Kidney (tissue), 14 donors: ENCODE data around the gene ADORA2A. TPM values are rescaled to one million over a fixed set of nuclear protein-coding genes. Genes with fewer than 3 reads are reported as not detected.

ENCODE experiments used
- DNase-seq, 5 donors: peaks; one replicate each; pipeline ENCODE4 v3.0.0-alpha.2; 2013 to 2020
- FAIRE-seq: peaks from 2 replicates; lab custom pipeline; 2012; peaks lifted over from hg19 to GRCh38; lab: Jason Lieb, UNC
- H3K27ac ChIP-seq, 2 donors: one replicate each; pipeline ENCODE4 v1.7.0; 2013; ENCODE audit warnings: low read depth in 2 of 2, low read length in 2 of 2, inconsistent platforms in 1 of 2
- H3K27me3 ChIP-seq: one replicate; pipeline ENCODE4 v1.7.1; 2013; ENCODE audit warnings: low read length, inconsistent platforms; ENCODE audit not compliant: control insufficient read depth, insufficient read depth
- H3K36me3 ChIP-seq, 3 donors: one replicate each; pipeline versions ENCODE4 v1.7.0 to v1.7.1; 2013; ENCODE audit warnings: low read length in 3 of 3, control low read depth in 1 of 3, inconsistent platforms in 1 of 3; ENCODE audit not compliant: insufficient read depth in 3 of 3, control insufficient read depth in 2 of 3
- H3K4me1 ChIP-seq, 3 donors: one replicate each; pipeline versions ENCODE4 v1.7.0 to v1.7.1; 2013; ENCODE audit warnings: low read length in 3 of 3, inconsistent platforms in 1 of 3, low read depth in 1 of 3; ENCODE audit not compliant: control insufficient read depth in 2 of 3, insufficient read depth in 2 of 3
- H3K4me3 ChIP-seq, 3 donors: one replicate each; pipeline versions ENCODE4 v1.7.0 to v1.8.1; 2013; ENCODE audit warnings: low read length in 3 of 3, control low read depth in 1 of 3, inconsistent platforms in 1 of 3
- H3K9ac ChIP-seq, 3 donors: one replicate each; pipeline versions ENCODE4 v1.7.0 to v1.7.1; 2013; ENCODE audit warnings: low read length in 3 of 3, control low read depth in 1 of 3, inconsistent platforms in 1 of 3
- H3K9me3 ChIP-seq, 3 donors: one replicate each; pipeline versions ENCODE4 v1.7.0 to v1.7.1; 2013; ENCODE audit warnings: low read length in 3 of 3, control low read depth in 1 of 3, inconsistent platforms in 1 of 3; ENCODE audit not compliant: control insufficient read depth in 2 of 3, insufficient read depth in 1 of 3
- CTCF ChIP-seq: IDR thresholded peaks from 3 replicates; pipeline ENCODE4 v1.5.1; 2012; ENCODE audit warnings: mild to moderate bottlenecking, moderate library complexity, borderline replicate concordance; ENCODE audit not compliant: insufficient read depth; ENCODE audit errors: extremely low read depth
- intact Hi-C: fragments of 100-400 bp; cut with DNase I; formaldehyde crosslinking; loops from one replicate; pipeline ENCODE4 v1.11.1; 2022
- polyA plus RNA-seq: library from polyadenylated mRNA; stranded (reverse); fragments of 350-450 nt; fragmentation: Illumina TruSeq; extraction: RNeasy Lipid Tissue Mini Kit (QIAGEN cat#74804); gene quantifications from one replicate; pipeline ENCODE4 v1.2.3, GENCODE V29; 2014; ENCODE audit warnings: low read depth, low replicate concordance; ENCODE audit not compliant: insufficient read depth
- total RNA-seq: library from RNA; stranded (reverse); fragmentation: NEBNext Ultra II Directional; extraction: Animal tissue kit (Norgen Biotek cat#: 25700); gene quantifications from one replicate; pipeline ENCODE4 v1.2.1, GENCODE V29; 2021
- donor health status: control.
- donor health status: control.
- donor health status: control.
- donor health status: control.
- donor health status: control.
- donor health status: DM: yes; HTN: yes; CAD: no.
- donor health status: Normal renal cell carcinoma (clear cell type).

The ADORA2A gene
- total and polyA plus RNA-seq, 2 donors from 2014 or later: 6.1 to 6.9 TPM

DNA sequence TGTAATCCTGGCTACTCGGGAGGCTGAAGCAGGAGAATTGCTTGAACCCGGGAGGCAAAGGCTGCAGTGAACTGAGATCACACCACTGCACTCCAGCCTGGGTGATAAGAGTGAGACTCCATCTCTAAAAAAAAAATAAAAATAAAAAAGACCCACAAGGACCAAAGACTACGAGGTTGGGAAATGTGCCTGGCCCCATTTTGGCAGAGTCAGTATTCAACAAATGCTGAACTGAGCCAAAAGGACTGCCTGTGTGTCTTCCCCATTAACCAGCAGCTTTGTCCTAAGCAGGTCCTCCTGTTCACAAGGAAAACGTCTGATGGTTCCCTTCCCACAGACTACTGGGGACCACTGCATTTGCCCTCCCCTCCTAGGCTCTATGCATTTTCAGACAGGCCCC is 27.6 kb downstream of the ADORA2A start:
- Histone ChIP-seq H3K4me1 (peaks cover 0 to 8% (median 3%) of the 10 kb centered on the region in 3 donors), H3K27me3 (no peaks in the 10 kb centered on the region), H3K9me3 (no peaks in the 10 kb centered on the region), H3K27ac (peak overlapping the region in 1 of 2 donors; percentile 16), H3K4me3 (no peak overlapping the region), H3K36me3 (no peaks in the 10 kb centered on the region), H3K9ac (no peak overlapping the region)
- no peak for TF ChIP-seq CTCF
- DNase-seq (no peak), FAIRE-seq (no peak)
- intact Hi-C loops: no loop called here

DNA sequence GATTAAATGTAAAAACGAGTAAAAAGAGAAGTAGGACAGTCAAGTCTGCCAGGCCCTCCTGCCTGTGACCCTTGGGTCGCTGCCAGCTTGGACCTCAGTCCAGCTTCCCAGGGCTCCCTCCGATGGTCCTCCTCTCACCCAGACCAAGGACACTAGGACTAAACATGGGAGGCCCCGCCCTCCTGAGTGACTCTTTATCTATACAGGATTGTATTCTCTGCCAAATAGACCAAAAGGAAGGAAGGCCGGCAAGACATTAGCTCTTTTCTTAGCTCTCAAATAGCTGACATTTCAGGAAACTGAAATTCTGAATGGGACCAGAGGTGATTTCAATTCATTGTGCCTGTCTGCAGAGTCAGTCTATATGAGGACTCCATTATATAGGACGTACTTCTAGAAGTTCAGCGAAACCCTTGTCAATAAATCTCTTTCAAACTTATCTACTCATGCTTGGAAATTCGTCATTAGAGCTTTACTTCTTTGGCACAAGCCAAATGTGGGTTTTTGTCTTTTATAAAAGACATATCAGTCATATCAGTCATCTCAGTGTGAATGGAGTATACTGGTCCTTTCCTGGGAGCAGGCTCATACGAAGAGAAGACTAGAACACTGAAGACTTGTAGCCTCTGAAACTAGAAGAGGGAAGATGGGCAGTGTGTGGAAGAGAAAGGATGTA is 28.5 kb downstream of the ADORA2A start:
- H3K4me1 ChIP-seq: peaks cover 0 to 8% (median 6%) of the 10 kb centered on the region in 3 donors
- no peak overlapping the region for H3K27ac ChIP-seq
- no peak overlapping the region for H3K9ac ChIP-seq
- no peak for TF ChIP-seq CTCF
- H3K36me3 ChIP-seq: no peaks in the 10 kb centered on the region
- no peak for FAIRE-seq
- no peaks in the 10 kb centered on the region for H3K27me3 ChIP-seq
- no peaks in the 10 kb centered on the region for H3K9me3 ChIP-seq
- intact Hi-C loops: no loop called here
- H3K4me3 ChIP-seq: no peak overlapping the region
- DNase-seq: peak in 2 of 5 donors; percentile 31 to 51

- DNase-seq (no peak), FAIRE-seq (no peak)
- no peak for TF ChIP-seq CTCF
- Histone ChIP-seq H3K27ac (no peak overlapping the region), H3K27me3 (no peaks in the 10 kb centered on the region), H3K4me3 (no peak overlapping the region), H3K36me3 (no peaks in the 10 kb centered on the region), H3K9me3 (no peaks in the 10 kb centered on the region), H3K4me1 (peaks cover 0 to 8% (median 7%) of the 10 kb centered on the region in 3 donors), H3K9ac (no peak overlapping the region)
- intact Hi-C loops: no loop called here
These were observed 30.6 kb downstream of the ADORA2A start for GRCh38 chr22:24457894-24458420.
